HG02623 (cell line): ENCODE data around the gene NISCH.

Experiments used
- ATAC-seq: cut with Tn5 transposase; IDR thresholded peaks from one replicate; pipeline ENCODE4 v1.9.1; 2021; ENCODE audit warnings: moderate library complexity; ENCODE audit not compliant: unreplicated experiment

Gene NISCH

GRCh38 chr3:52471371-52472238 lies 16.2 kb downstream of the NISCH start:
- no peak for ATAC-seq

- ATAC-seq: no peak
Measured at GRCh38 chr3:52472239-52473000, 17.0 kb downstream of the NISCH start.

GRCh38 chr3:52473026-52473425 lies 17.6 kb downstream of the NISCH start:
- no peak for ATAC-seq

- no peak for ATAC-seq
Measured at GRCh38 chr3:52477076-52477795, 21.8 kb downstream of the NISCH start.

GRCh38 chr3:52477796-52478095 lies 22.3 kb downstream of the NISCH start:
- no peak for ATAC-seq

- ATAC-seq: no peak
Measured at GRCh38 chr3:52479037-52479876, 23.9 kb downstream of the NISCH start.

GRCh38 chr3:52479877-52480575 lies 24.6 kb downstream of the NISCH start:
- ATAC-seq: no peak

- no peak for ATAC-seq
Measured at GRCh38 chr3:52480768-52481715, 25.6 kb downstream of the NISCH start.

GRCh38 chr3:52481819-52482521 lies 26.6 kb downstream of the NISCH start:
- ATAC-seq: no peak

- ATAC-seq: no peak
Measured at GRCh38 chr3:52483081-52483480, 27.7 kb downstream of the NISCH start.

- no peak for ATAC-seq
Measured at GRCh38 chr3:52483577-52484381, 28.4 kb downstream of the NISCH start.

- no peak for ATAC-seq
Measured at GRCh38 chr3:52484680-52485461, 29.5 kb downstream of the NISCH start.

- ATAC-seq: no peak
Measured at GRCh38 chr3:52487050-52487787, 31.8 kb downstream of the NISCH start.

- no peak for ATAC-seq
Measured at GRCh38 chr3:52487788-52488691, 32.6 kb downstream of the NISCH start.

GRCh38 chr3:52488746-52489145 lies 33.3 kb downstream of the NISCH start:
- no peak for ATAC-seq
